K562 (cell line): ENCODE results near the gene LRRC61. TPM values are rescaled to one million over a fixed set of nuclear protein-coding genes. Genes with fewer than 3 reads are reported as not detected.

Source experiments
- ATAC-seq: fragments of 200-7000 bp; cut with Tn5 transposase; 3 replicates; pipeline ENCODE4 v1.9.1; 2020; ENCODE audit warnings: moderate library complexity
- BruUV-seq: library from RNA; stranded (reverse); fragments of 400-500 nt; replicated peaks from 2 replicates; lab custom pipeline; 2021; lab: Mats Ljungman, UMichigan
- CTCF ChIA-PET: fragments of 300-600 bp; formaldehyde crosslinking; extraction: SDS; loops from one replicate; lab custom pipeline; 2021; ENCODE audit warnings: low intra/inter-chr PET ratio; lab: Yijun Ruan, JAX
- POLR2A ChIA-PET: fragments of 300-600, 350-650 bp; sonication (Branson Sonifier 250); formaldehyde crosslinking; extraction: SDS; loops from one replicate; lab custom pipeline; 2021; ENCODE audit warnings: antibody characterized with exemption, inconsistent platforms; lab: Yijun Ruan, JAX
- DNase-seq, 4 experiments: peaks; one replicate each; pipeline versions ENCODE4 v3.0.0 to v3.0.0-alpha.2; 2011 to 2018; ENCODE audit warnings: low spot score in 3 of 4, mixed read lengths in 3 of 4; ENCODE audit errors: extremely low read depth in 1 of 4
- FAIRE-seq: peaks from 2 replicates; lab custom pipeline; 2011; peaks lifted over from hg19 to GRCh38; lab: Jason Lieb, UNC
- H2AFZ ChIP-seq: 2 replicates; pipeline ENCODE4 v1.6.0; 2011; ENCODE audit warnings: low read depth, low read length, control low read depth, inconsistent platforms
- H3K27ac ChIP-seq: fragments of 200-600 bp; 3 replicates; pipeline ENCODE4 v1.8.0; 2011; ENCODE audit warnings: low read depth, mild to moderate bottlenecking, control low read depth, inconsistent platforms, low read length, moderate library complexity, mixed read lengths; ENCODE audit errors: extremely low read depth
- H3K27me3 ChIP-seq, 2 experiments: fragments of 300-600 bp in 1 of 2; 2 replicates in 1 of 2; 3 replicates in 1 of 2; pipeline versions ENCODE4 v1.6.0 to v1.8.0; 2011; ENCODE audit warnings: inconsistent platforms in 2 of 2, low read length in 2 of 2, mild to moderate bottlenecking in 1 of 2, mixed read lengths in 1 of 2, moderate library complexity in 1 of 2; ENCODE audit not compliant: control insufficient read depth in 2 of 2, insufficient read depth in 2 of 2
- H3K36me3 ChIP-seq: fragments of 300-600 bp; 3 replicates; pipeline ENCODE4 v1.8.0; 2011; ENCODE audit warnings: mild to moderate bottlenecking, low read length, inconsistent platforms; ENCODE audit not compliant: control insufficient read depth, insufficient read depth
- H3K4me1 ChIP-seq, 2 experiments: fragments of 200-600 bp in 1 of 2; replicated peaks in 1 of 2; 2 replicates in 1 of 2; 3 replicates in 1 of 2; pipeline versions ENCODE4 v1.5.1 to v1.8.0; 2011; ENCODE audit warnings: inconsistent platforms in 2 of 2, low read length in 2 of 2, mild to moderate bottlenecking in 1 of 2, mixed read lengths in 1 of 2, moderate library complexity in 1 of 2; ENCODE audit not compliant: control insufficient read depth in 2 of 2, insufficient read depth in 2 of 2
- H3K4me2 ChIP-seq: 2 replicates; pipeline ENCODE4 v1.6.1; 2011; ENCODE audit warnings: low read length, control low read depth, inconsistent platforms, mixed read lengths; ENCODE audit not compliant: insufficient read depth
- H3K4me3 ChIP-seq: fragments of 200-600 bp; sonication (generic), shearing (Covaris generic); 2 replicates; pipeline ENCODE4 v1.5.1; 2016; ENCODE audit warnings: control low read depth, inconsistent platforms
- H3K79me2 ChIP-seq: fragments of 200-600 bp; 3 replicates; pipeline ENCODE4 v1.8.0; 2011; ENCODE audit warnings: low read length, inconsistent platforms; ENCODE audit not compliant: control insufficient read depth, insufficient read depth
- H3K9ac ChIP-seq, 2 experiments: 2 replicates each; pipeline versions ENCODE4 v1.6.0 to v1.6.1; 2011; ENCODE audit warnings: low read depth in 2 of 2, low read length in 2 of 2, control low read depth in 1 of 2, inconsistent platforms in 1 of 2, mild to moderate bottlenecking in 1 of 2, mixed read lengths in 1 of 2; ENCODE audit not compliant: insufficient read depth in 1 of 2
- H3K9me1 ChIP-seq: one replicate; pipeline ENCODE4 v1.6.0; 2011; ENCODE audit warnings: inconsistent platforms, mild to moderate bottlenecking, low read length, moderate library complexity; ENCODE audit not compliant: control insufficient read depth, insufficient read depth
- H3K9me3 ChIP-seq: replicated peaks from 2 replicates; pipeline ENCODE4 v1.5.1; 2011; ENCODE audit warnings: low read depth, low read length, inconsistent platforms; ENCODE audit not compliant: control insufficient read depth, insufficient read depth
- H4K20me1 ChIP-seq: replicated peaks from 2 replicates; pipeline ENCODE4 v1.6.1; 2011; ENCODE audit warnings: low read length, inconsistent platforms, mixed read lengths; ENCODE audit not compliant: control insufficient read depth, insufficient read depth
- BCOR ChIP-seq: fragments of 450-650 bp; IDR thresholded peaks from 2 replicates; pipeline ENCODE4 v1.6.1; 2016
- CBX1 ChIP-seq: sonication (generic); IDR thresholded peaks from 2 replicates; pipeline ENCODE4 v1.6.1; 2016; ENCODE audit warnings: antibody characterized with exemption, low read depth, mild to moderate bottlenecking
- CC2D1A ChIP-seq: fragments of 450-650 bp; IDR thresholded peaks from 2 replicates; pipeline ENCODE4 v1.6.1; 2017; ENCODE audit warnings: mild to moderate bottlenecking
- CEBPB ChIP-seq: fragments of 450-650 bp; IDR thresholded peaks from 2 replicates; pipeline ENCODE4 v1.6.1; 2016; ENCODE audit warnings: missing genetic modification characterization, missing compliant biosample characterization
- EP400 ChIP-seq: fragments of 450-650 bp; IDR thresholded peaks from 2 replicates; pipeline ENCODE4 v1.6.1; 2017; ENCODE audit warnings: antibody characterized with exemption, mild to moderate bottlenecking, moderate library complexity
- ESRRA ChIP-seq: fragments of 450-650 bp; IDR thresholded peaks from 2 replicates; pipeline ENCODE4 v1.6.1; 2014; ENCODE audit warnings: low read depth, mild to moderate bottlenecking, moderate library complexity, borderline replicate concordance
- HDAC1 ChIP-seq, 2 experiments: fragments of 450-650 bp; IDR thresholded peaks; 2 replicates each; pipeline ENCODE4 v1.6.1; 2016 to 2017; ENCODE audit warnings: inconsistent platforms in 1 of 2, mild to moderate bottlenecking in 1 of 2, moderate library complexity in 1 of 2
- HSF4 ChIP-seq: fragments of 250-450 bp; sonication (Bioruptor Pico); IDR thresholded peaks from 2 replicates; pipeline ENCODE4 v2.1.2; 2022; ENCODE audit warnings: mild to moderate bottlenecking, moderate library complexity, borderline replicate concordance
- KDM4B ChIP-seq, 2 experiments: fragments of 450-650 bp in 1 of 2; sonication (generic) in 1 of 2; IDR thresholded peaks; 2 replicates each; pipeline ENCODE4 v1.6.1; 2016 to 2017; ENCODE audit warnings: borderline replicate concordance in 2 of 2, antibody characterized with exemption in 1 of 2, low read depth in 1 of 2, mild to moderate bottlenecking in 1 of 2
- MEF2D ChIP-seq: conservative IDR thresholded peaks from 2 replicates; pipeline ENCODE4 v1.6.1; 2016; ENCODE audit warnings: low read depth, missing genetic modification characterization, missing compliant biosample characterization
- SMAD4 ChIP-seq: fragments of 250-450 bp; sonication (Bioruptor Pico); conservative IDR thresholded peaks from 2 replicates; pipeline ENCODE4 v1.8.0; 2021; ENCODE audit warnings: inconsistent platforms, mild to moderate bottlenecking, moderate library complexity
- SREBF1 ChIP-seq: fragments of 150-350 bp; IDR thresholded peaks from 2 replicates; pipeline ENCODE4 v1.6.1; 2014; ENCODE audit warnings: antibody characterized with exemption, low read depth, low read length, borderline replicate concordance
- ZKSCAN1 ChIP-seq: fragments of 150-350 bp; IDR thresholded peaks from 2 replicates; pipeline ENCODE4 v1.6.1; 2016; ENCODE audit warnings: low read depth, low read length
- WGBS: fragments of 100-300 bp; shearing (Covaris generic); methylation state at CpG from one replicate; pipeline ENCODE4 v1.1.6; 2016; ENCODE audit warnings: low coverage, mixed read lengths; ENCODE audit not compliant: insufficient coverage; ENCODE audit errors: missing lambda C conversion rate; 5-methylcytosine and 5-hydroxymethylcytosine counted together
- in situ Hi-C: fragments of 300-500 bp; cut with MboI; formaldehyde crosslinking; loops from 4 replicates; pipeline ENCODE4 v1.15.0; 2018; ENCODE audit warnings: inconsistent platforms, mixed read lengths
- intact Hi-C: fragments of 100-400 bp; cut with micrococcal nuclease; formaldehyde crosslinking; loops from 2 replicates; pipeline ENCODE4 v1.14.2; 2022
- polyA plus RNA-seq, 8 experiments: library from polyadenylated mRNA; depleted of rRNA in 4 of 8; stranded (reverse) in 5 of 8; unstranded in 3 of 8; fragments of >200 nt; fragmentation: Nextera tagmentation in 2 of 8; fragmentation: Illumina TruSeq in 1 of 8; extraction: Ambion mirVana in 2 of 8; extraction: Trizol in 1 of 8; gene quantifications; 2 replicates each; pipeline versions ENCODE4 v1.2.1 to v1.2.3, GENCODE V29; 2011 to 2014; ENCODE audit warnings: inconsistent platforms in 1 of 8, missing spikeins in 1 of 8
- total RNA-seq, 7 experiments: library from RNA; depleted of rRNA in 6 of 7; stranded (reverse); fragments of >200 nt in 6 of 7; fragmentation: Illumina TruSeq in 2 of 7; extraction: Trizol in 2 of 7; gene quantifications; 2 replicates each; pipeline versions ENCODE4 v1.2.1 to v1.2.3, GENCODE V29; 2011 to 2021; ENCODE audit warnings: low replicate concordance in 1 of 7
- TF ChIP-seq, protein P1 (sequence below): fragments of 250-450 bp; sonication (Bioruptor Pico); IDR thresholded peaks from 2 replicates; pipeline ENCODE4 v1.4.0; 2020; ENCODE audit warnings: mild to moderate bottlenecking, moderate library complexity
- TF ChIP-seq, protein P2 (sequence below): fragments of 450-650 bp; IDR thresholded peaks from 2 replicates; pipeline ENCODE4 v1.6.1; 2016; ENCODE audit warnings: missing biosample characterization, missing genetic modification characterization

Gene LRRC61
- total and polyA plus RNA-seq, 9 of the 15 experiments (the other 6 are each of a cell fraction or from before 2014, with no cell fraction given) = 1.3 to 55.2 (median 35.2) TPM

DNA sequence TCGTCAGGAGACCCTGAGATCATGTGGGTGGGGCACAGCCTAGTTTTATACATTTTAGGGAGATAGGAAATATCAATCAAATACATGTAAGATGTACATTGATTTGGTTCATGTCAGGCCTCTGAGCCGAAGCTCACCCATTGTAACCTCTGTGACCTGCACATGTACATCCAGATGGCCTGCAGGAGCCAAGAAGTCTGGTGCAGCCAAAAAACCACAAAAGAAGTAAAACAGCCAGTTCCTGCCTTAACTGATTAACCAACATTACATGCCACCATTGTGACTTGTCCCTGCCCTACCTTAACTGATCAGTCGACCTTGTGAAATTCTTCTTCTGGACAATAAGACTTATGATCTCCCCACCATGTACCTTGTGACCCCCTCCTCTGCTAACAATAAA is 16.0 kb upstream of the LRRC61 start:
- no peak for FAIRE-seq
- H3K27ac ChIP-seq = no peak overlapping the region
- TF ChIP-seq BCOR (no peak), HSF4 (CRISPR knock-in tag) (peak; percentile 61; the same call in 1 of the 2 replicates), CEBPB (tag) (peak; percentile 71), SREBF1 (no peak), CBX1 (peak; percentile 78; the same call in 1 of the 2 replicates), EP400 (peak; percentile 27; the same call in 1 of the 2 replicates), CC2D1A (no peak), ZKSCAN1 (peak; percentile 14; the same call in 1 of the 2 replicates), HDAC1 (IDR thresholded peaks at IDR 0.05) (peak; percentile 21 to 86; a peak in 2 of 4 replicates), MEF2D (0 out of 2 replicates have a peak, but pooled peaks have one; percentile 44), KDM4B (IDR thresholded peaks at IDR 0.05; ENCODE audit: borderline replicate concordance in 2 of 2, low read depth in 1 of 2) (no peak), ESRRA (peak; percentile 78; the same call in 1 of the 2 replicates), SMAD4 (peak; percentile 66)
- TF ChIP-seq, protein P1, sequence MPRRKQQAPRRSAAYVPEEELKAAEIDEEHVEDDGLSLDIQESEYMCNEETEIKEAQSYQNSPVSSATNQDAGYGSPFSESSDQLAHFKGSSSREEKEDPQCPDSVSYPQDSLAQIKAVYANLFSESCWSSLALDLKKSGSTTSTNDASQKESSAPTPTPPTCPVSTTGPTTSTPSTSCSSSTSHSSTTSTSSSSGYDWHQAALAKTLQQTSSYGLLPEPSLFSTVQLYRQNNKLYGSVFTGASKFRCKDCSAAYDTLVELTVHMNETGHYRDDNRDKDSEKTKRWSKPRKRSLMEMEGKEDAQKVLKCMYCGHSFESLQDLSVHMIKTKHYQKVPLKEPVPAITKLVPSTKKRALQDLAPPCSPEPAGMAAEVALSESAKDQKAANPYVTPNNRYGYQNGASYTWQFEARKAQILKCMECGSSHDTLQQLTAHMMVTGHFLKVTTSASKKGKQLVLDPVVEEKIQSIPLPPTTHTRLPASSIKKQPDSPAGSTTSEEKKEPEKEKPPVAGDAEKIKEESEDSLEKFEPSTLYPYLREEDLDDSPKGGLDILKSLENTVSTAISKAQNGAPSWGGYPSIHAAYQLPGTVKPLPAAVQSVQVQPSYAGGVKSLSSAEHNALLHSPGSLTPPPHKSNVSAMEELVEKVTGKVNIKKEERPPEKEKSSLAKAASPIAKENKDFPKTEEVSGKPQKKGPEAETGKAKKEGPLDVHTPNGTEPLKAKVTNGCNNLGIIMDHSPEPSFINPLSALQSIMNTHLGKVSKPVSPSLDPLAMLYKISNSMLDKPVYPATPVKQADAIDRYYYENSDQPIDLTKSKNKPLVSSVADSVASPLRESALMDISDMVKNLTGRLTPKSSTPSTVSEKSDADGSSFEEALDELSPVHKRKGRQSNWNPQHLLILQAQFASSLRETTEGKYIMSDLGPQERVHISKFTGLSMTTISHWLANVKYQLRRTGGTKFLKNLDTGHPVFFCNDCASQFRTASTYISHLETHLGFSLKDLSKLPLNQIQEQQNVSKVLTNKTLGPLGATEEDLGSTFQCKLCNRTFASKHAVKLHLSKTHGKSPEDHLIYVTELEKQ (CRISPR knock-in tag) = no peak
- TF ChIP-seq, protein P2, sequence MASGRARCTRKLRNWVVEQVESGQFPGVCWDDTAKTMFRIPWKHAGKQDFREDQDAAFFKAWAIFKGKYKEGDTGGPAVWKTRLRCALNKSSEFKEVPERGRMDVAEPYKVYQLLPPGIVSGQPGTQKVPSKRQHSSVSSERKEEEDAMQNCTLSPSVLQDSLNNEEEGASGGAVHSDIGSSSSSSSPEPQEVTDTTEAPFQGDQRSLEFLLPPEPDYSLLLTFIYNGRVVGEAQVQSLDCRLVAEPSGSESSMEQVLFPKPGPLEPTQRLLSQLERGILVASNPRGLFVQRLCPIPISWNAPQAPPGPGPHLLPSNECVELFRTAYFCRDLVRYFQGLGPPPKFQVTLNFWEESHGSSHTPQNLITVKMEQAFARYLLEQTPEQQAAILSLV (tag) = 0 out of 2 replicates have a peak, but pooled peaks have one; percentile 14

More for the DNA sequence above, 16.0 kb upstream of the LRRC61 start:
- Histone ChIP-seq H3K79me2 (peaks cover 9% of the 10 kb centered on the region; the same call in 1 of the 3 replicates), H3K36me3 (no peaks in the 10 kb centered on the region), H3K9me3 (no peaks in the 10 kb centered on the region), H2AFZ (no peak overlapping the region), H3K9me1 (no peaks in the 10 kb centered on the region), H3K4me2 (no peak overlapping the region), H3K4me3 (no peak overlapping the region), H3K9ac (no peak overlapping the region), H4K20me1 (no peaks in the 10 kb centered on the region), H3K4me1 (peaks cover 10 to 36% of the 10 kb centered on the region in 2 experiments; a peak in 4 of 5 replicates), H3K27me3 (no peaks in the 10 kb centered on the region)
- intact Hi-C loops (no loop called here), in situ Hi-C loops (no loop called here)
- ChIA-PET POLR2A (interaction anchor here (0.8 to 1.8 kb wide), 2 partner anchors 15 to 25 kb away, joined by 4 to 7 read pairs; no protein-coding TSS in a partner anchor), CTCF (no interaction called here)
- 55% methylated on average over 3 of the region's 3 CpGs for WGBS
- ATAC-seq = no peak
- BruUV-seq = no TSS peak
- peak in 1 of 4 experiments; percentile 43 for DNase-seq
